Body of pancreas (tissue), 4 donors: ENCODE results near the gene SPAG5. TPM values are rescaled to one million over a fixed set of nuclear protein-coding genes. Genes with fewer than 3 reads are reported as not detected.

Experiments used
- ATAC-seq: fragments of 150-250 bp; one replicate; pipeline ENCODE4 v1.9.1; 2016
- DNase-seq, 4 donors: peaks; one replicate each; pipeline ENCODE4 v3.0.0-alpha.2; 2019
- H3K27ac ChIP-seq, 4 donors: fragments of 200-600 bp; sonication (generic); 1 replicate in 3 of 4; 2 replicates in 1 of 4; pipeline versions ENCODE4 v1.5.1 to v1.6.1; 2016 to 2019; ENCODE audit warnings: mild to moderate bottlenecking in 1 of 4, mixed read lengths in 1 of 4, moderate library complexity in 1 of 4
- H3K27me3 ChIP-seq, 2 donors: fragments of 200-600 bp; sonication (generic); one replicate each; pipeline ENCODE4 v1.6.0; 2016; ENCODE audit warnings: mild to moderate bottlenecking in 1 of 2
- H3K36me3 ChIP-seq, 2 donors: fragments of 200-600 bp; sonication (generic); replicated peaks in 1 of 2; 2 replicates each; pipeline ENCODE4 v1.5.1; 2016; ENCODE audit warnings: low read depth in 2 of 2; ENCODE audit not compliant: insufficient read depth in 1 of 2
- H3K4me1 ChIP-seq: fragments of 200-600 bp; sonication (generic); one replicate; pipeline ENCODE4 v1.6.0; 2016
- H3K4me3 ChIP-seq, 2 donors: fragments of 200-600 bp; sonication (generic); 1 replicate in 1 of 2; 2 replicates in 1 of 2; pipeline ENCODE4 v1.5.1; 2016 to 2019
- H3K9me3 ChIP-seq, 3 donors: fragments of 200-600 bp; sonication (generic); 1 replicate in 2 of 3; 2 replicates in 1 of 3; pipeline ENCODE4 v1.5.1; 2016
- POLR2A ChIP-seq, 3 donors: fragments of 450-650 bp; IDR thresholded peaks; one replicate each; pipeline ENCODE4 v1.6.1; 2016; ENCODE audit warnings: antibody characterized with exemption in 3 of 3, mild to moderate bottlenecking in 2 of 3
- WGBS, 2 donors: methylation state at CpG; one replicate each; pipeline ENCODE4 v1.1.5; 2017; 5-methylcytosine and 5-hydroxymethylcytosine counted together
- intact Hi-C: fragments of 100-400 bp; cut with DNase I; formaldehyde crosslinking; loops from one replicate; pipeline ENCODE4 v1.15.1; 2023
- total RNA-seq, 2 donors: library from RNA; depleted of rRNA; stranded (reverse); fragments of >200 nt; gene quantifications; one replicate each; pipeline ENCODE4 v1.1.0, GENCODE V29; 2016
- TF ChIP-seq, protein P1 (sequence below), 7 experiments: fragments of 450-650 bp in 4 of 7; fragments of 200-600 bp in 3 of 7; sonication (generic) in 3 of 7; IDR thresholded peaks; one replicate each; pipeline ENCODE4 v1.5.1; 2016 to 2019; ENCODE audit warnings: antibody characterized with exemption in 7 of 7

Gene SPAG5
- total RNA-seq, 2 donors from 2014 or later, result 3.1 TPM; not detected in 1

DNA sequence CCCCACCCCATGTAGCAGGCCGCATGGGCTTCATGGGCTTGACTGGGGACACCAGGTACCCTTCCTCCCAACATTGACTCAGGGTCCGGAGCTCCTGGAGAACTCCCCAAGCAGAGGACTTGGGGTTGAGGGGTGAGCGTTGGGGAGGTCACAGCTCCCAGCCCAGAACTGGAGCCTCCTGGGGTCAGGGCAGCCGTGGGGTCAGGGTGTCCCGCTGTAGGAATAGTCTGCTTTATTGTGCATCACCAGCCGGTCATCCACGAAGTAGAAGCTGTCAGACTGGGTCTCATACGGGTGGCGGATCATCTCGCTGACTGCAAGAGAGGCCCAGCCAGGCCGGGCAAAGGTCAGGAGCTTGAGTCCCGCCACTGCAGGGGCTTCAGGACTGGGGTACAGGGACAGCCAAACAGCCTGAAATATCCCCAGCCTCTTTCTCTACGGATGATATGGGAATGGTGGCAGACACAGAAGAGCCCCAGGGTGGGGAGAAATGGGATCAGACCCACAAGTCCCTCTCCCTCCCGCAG lies 51.7 kb downstream of the SPAG5 start:
- no peaks in the 10 kb centered on the region for H3K9me3 ChIP-seq
- H3K4me1 ChIP-seq, result peaks cover 15% of the 10 kb centered on the region
- no peaks in the 10 kb centered on the region for H3K36me3 ChIP-seq
- no peak overlapping the region for H3K27ac ChIP-seq
- 80 to 89% methylated on average over 12 to 14 of the region's 14 CpGs for WGBS, 2 donors
- TF ChIP-seq, protein P1, sequence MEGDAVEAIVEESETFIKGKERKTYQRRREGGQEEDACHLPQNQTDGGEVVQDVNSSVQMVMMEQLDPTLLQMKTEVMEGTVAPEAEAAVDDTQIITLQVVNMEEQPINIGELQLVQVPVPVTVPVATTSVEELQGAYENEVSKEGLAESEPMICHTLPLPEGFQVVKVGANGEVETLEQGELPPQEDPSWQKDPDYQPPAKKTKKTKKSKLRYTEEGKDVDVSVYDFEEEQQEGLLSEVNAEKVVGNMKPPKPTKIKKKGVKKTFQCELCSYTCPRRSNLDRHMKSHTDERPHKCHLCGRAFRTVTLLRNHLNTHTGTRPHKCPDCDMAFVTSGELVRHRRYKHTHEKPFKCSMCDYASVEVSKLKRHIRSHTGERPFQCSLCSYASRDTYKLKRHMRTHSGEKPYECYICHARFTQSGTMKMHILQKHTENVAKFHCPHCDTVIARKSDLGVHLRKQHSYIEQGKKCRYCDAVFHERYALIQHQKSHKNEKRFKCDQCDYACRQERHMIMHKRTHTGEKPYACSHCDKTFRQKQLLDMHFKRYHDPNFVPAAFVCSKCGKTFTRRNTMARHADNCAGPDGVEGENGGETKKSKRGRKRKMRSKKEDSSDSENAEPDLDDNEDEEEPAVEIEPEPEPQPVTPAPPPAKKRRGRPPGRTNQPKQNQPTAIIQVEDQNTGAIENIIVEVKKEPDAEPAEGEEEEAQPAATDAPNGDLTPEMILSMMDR (IDR thresholded peaks at IDR 0.05), result no peak
- no peak for TF ChIP-seq POLR2A (IDR thresholded peaks at IDR 0.05)
- no peak overlapping the region for H3K4me3 ChIP-seq
- ATAC-seq (no peak), DNase-seq (no peak)
- intact Hi-C loops, result no loop called here
- H3K27me3 ChIP-seq, result no peaks in the 10 kb centered on the region

DNA sequence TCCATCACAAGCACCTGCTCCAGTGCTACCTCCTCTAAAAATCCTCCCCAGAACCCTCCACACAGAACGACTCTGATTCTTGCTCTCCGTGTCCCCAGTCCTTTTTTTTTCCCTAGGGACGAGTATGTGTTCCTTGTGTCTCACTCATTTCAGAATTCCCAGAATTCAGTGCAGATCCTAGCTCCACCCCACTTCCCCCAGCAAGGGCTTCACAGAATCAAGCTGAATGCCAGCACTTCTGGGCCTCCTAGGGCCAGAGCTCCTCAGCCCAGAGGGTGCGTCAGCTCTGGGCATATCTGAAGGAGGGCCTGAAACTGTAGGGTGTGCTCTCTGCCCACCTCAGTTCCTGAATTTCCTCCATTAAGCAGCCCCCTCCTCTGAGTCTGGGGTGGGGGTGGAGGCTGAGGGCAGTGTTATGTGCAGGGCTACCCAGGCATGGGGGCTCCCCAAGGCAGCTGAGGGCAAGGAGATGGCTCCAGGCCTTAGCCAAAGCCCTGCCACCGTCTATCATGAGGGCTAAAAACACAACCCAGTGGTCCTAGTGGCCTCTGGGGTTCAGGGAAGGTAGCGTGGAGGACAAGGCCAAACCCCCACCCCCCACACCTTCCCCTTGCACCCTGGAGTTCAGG lies 52.9 kb downstream of the SPAG5 start:
- intact Hi-C loops, result no loop called here
- DNase-seq, result no peak
- Histone ChIP-seq H3K9me3 (no peaks in the 10 kb centered on the region), H3K4me3 (no peak overlapping the region), H3K36me3 (no peaks in the 10 kb centered on the region), H3K27ac (no peak overlapping the region), H3K27me3 (no peaks in the 10 kb centered on the region), H3K4me1 (peaks cover 4% of the 10 kb centered on the region)
- TF ChIP-seq POLR2A (IDR thresholded peaks at IDR 0.05), result no peak
- WGBS, 2 donors, result 70 to 74% methylated on average over 4 to 6 of the region's 6 CpGs
- no peak for ATAC-seq

DNA sequence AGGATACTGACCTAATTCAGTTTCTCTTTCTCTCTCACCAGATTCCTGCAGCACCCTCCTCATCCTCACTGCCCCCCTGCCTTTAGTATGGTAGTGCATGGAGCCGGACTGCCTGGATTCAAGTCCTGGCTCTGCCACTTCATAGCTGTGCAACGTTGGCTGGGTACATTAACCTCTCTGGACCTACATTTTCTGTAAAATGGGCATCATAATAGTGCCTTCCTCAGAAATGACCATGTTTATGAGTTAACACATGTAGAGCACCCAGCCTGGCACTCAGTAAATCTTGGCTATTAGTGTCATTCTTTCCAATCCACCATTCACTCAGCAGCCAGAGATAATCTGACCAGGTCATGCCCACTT lies 53.7 kb downstream of the SPAG5 start:
- intact Hi-C loops, result no loop called here
- TF ChIP-seq, protein P1 (IDR thresholded peaks at IDR 0.05), result no peak
- no peak for TF ChIP-seq POLR2A (IDR thresholded peaks at IDR 0.05)

DNA sequence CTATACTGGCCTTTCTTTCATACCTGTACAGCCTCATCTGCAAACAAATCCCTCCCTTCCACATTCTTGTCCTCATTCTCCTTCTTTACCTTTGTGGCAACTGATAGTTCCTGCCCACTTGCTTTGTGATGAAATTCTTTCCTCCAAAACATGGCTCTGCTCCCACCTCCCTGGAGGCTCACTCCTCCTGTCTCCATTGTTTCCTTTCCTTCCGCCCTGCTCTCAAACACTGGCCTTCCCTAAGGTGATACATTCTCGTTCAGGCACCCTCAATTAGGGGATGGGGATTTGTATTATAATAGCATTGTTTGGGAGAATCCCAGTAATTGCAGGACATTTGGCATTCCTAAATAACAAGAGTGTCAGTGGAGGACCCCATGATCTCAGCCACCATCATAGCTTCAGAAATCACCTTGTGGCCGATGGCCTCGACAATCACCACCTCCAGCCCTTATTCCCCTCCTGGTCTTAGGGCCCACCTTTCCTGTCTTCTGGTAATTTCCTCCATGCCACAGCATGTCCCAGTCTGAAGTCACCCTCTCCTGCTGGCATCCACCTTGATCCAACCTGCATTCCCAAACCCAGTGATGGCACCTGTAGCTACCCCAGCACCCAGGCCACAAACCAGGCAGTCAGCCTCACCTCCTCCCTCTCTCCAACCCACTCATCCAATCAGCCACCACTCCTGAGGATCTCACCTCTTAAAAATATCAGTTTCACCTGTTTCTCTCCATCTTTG lies 54.3 kb downstream of the SPAG5 start:
- intact Hi-C loops, result no loop called here
- Histone ChIP-seq H3K4me3 (no peak overlapping the region), H3K36me3 (no peaks in the 10 kb centered on the region), H3K27me3 (no peaks in the 10 kb centered on the region), H3K27ac (no peak overlapping the region), H3K9me3 (no peaks in the 10 kb centered on the region), H3K4me1 (peaks cover 3% of the 10 kb centered on the region)
- ATAC-seq (no peak), DNase-seq (no peak)
- TF ChIP-seq, protein P1 (IDR thresholded peaks at IDR 0.05), result no peak
- TF ChIP-seq POLR2A (IDR thresholded peaks at IDR 0.05), result no peak
- 76 to 84% methylated on average over 4 of the region's 4 CpGs for WGBS, 2 donors

More for the DNA sequence above, 53.7 kb downstream of the SPAG5 start:
- Histone ChIP-seq H3K9me3 (no peaks in the 10 kb centered on the region), H3K27ac (no peak overlapping the region), H3K4me3 (no peak overlapping the region), H3K4me1 (peaks cover 3% of the 10 kb centered on the region), H3K36me3 (no peaks in the 10 kb centered on the region), H3K27me3 (no peaks in the 10 kb centered on the region)
- no peak for ATAC-seq
- WGBS, 2 donors, result 54 to 68% methylated on average over 2 of the region's 2 CpGs
- DNase-seq, result no peak

DNA sequence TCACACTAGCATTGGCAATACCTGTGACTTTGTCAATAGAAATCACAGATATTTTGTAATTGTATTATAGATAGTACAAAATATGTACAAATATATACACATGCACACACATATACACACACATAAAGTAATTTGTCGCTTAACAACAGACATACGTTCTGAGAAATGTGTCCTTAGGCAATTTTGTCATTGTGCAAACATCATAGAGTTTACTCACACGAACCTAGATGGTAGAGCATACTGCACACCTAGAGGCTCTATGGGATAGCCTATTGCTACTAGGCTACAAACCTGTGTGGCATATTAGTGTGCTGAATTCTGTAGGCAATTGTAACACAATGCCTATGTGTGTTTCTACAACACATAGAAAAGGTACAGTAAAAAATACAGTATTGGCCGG lies 57.4 kb downstream of the SPAG5 start:
- H3K4me1 ChIP-seq, result no peaks in the 10 kb centered on the region
- ATAC-seq (no peak), DNase-seq (no peak)
- no peak overlapping the region for H3K4me3 ChIP-seq
- no peak for TF ChIP-seq POLR2A (IDR thresholded peaks at IDR 0.05)
- TF ChIP-seq, protein P1 (IDR thresholded peaks at IDR 0.05), result no peak
- 60 to 66% methylated on average over 4 of the region's 4 CpGs for WGBS, 2 donors
- H3K9me3 ChIP-seq, result no peaks in the 10 kb centered on the region
- no peak overlapping the region for H3K27ac ChIP-seq
- no peaks in the 10 kb centered on the region for H3K36me3 ChIP-seq
- H3K27me3 ChIP-seq, result no peaks in the 10 kb centered on the region
- intact Hi-C loops, result no loop called here
